Activated CD8-positive, alpha-beta T cell treated with anti-CD3 and anti-CD28 coated beads for 36 hours (primary cell): ENCODE data around the gene PNCK. TPM values are rescaled to one million over a fixed set of nuclear protein-coding genes. Genes with fewer than 3 reads are reported as not detected.

Experiments
- ATAC-seq: fragments of 200-7000 bp; cut with Tn5 transposase; one replicate; pipeline ENCODE4 v1.10.0; 2021; ENCODE audit warnings: mild to moderate bottlenecking, moderate library complexity
- CTCF ChIA-PET: fragments of 350-600 bp; sonication (Branson Sonifier 250); formaldehyde crosslinking; loops from one replicate; lab custom pipeline; 2021; ENCODE audit warnings: antibody characterized with exemption; lab: Charles Lee
- POLR2A ChIA-PET: fragments of 350-600 bp; sonication (Branson Sonifier 250); formaldehyde crosslinking; loops from one replicate; lab custom pipeline; 2021; ENCODE audit warnings: antibody characterized with exemption; lab: Charles Lee
- DNase-seq: peaks from one replicate; pipeline ENCODE4 v3.0.0-alpha.2; 2020
- H3K27ac Mint-ChIP-seq: one replicate; pipeline ENCODE4 v1.8.0; 2021; ENCODE audit warnings: mild to moderate bottlenecking, mixed read lengths
- H3K27me3 Mint-ChIP-seq: one replicate; pipeline ENCODE4 v1.8.0; 2021; ENCODE audit warnings: mixed read lengths
- H3K36me3 Mint-ChIP-seq: one replicate; pipeline ENCODE4 v1.8.0; 2021; ENCODE audit warnings: low read depth, mixed read lengths
- H3K4me1 Mint-ChIP-seq: one replicate; pipeline ENCODE4 v1.8.0; 2021; ENCODE audit warnings: low read depth, mixed read lengths
- H3K4me3 Mint-ChIP-seq: one replicate; pipeline ENCODE4 v1.8.0; 2021; ENCODE audit warnings: mild to moderate bottlenecking, moderate library complexity, mixed read lengths
- H3K9me3 Mint-ChIP-seq: one replicate; pipeline ENCODE4 v1.8.0; 2021; ENCODE audit warnings: mixed read lengths
- intact Hi-C: fragments of 100-400 bp; cut with micrococcal nuclease; formaldehyde crosslinking; loops from one replicate; pipeline ENCODE4 v1.10.0; 2022
- total RNA-seq, 2 experiments: library from RNA; stranded (reverse); gene quantifications; one replicate each; pipeline ENCODE4 v1.2.3, GENCODE V29; 2021
- TF ChIP-seq, protein P1 (sequence below): fragments of 200-600 bp; IDR thresholded peaks from one replicate; pipeline ENCODE4 v1.8.0; 2022; ENCODE audit warnings: antibody characterized with exemption, mild to moderate bottlenecking

The PNCK gene
- total RNA-seq, 2 experiments from 2014 or later = 0.70 to 1.1 TPM

DNA sequence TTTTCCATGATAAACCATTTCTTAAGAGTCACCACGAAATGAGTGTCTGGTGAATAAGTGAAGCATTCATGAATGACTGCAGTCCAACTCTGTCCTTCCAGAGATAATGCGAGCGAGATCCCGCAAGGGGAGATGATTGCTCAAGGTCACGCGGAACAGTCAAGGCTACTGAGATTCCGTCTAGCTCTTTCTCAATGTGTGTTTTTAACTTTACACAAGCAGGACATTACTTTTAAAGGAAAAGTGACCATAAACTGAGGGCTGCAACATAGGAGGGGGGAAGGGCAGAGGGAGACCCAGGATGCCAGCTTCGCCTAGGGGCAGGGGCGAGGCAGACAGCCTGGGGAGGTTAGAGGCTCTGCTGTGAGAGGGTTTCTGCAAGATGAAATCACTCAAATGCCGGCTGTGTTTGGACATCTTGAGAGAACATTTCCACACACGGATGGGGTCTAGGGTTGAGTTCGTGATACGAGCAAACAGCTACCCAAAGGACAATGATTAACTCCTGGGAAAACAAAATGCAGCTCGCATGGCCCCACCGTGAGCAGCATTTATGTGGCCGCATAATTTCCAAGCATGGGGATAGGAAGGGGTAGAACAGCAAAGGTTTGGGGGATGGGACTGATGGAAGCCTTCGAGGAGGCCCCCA is 50.8 kb downstream of the PNCK start:
- CTCF ChIA-PET = interaction anchor here (1.9 kb wide), 1 partner anchor 45 kb away, joined by 5 read pairs; no protein-coding TSS in a partner anchor
- TF ChIP-seq, protein P1, sequence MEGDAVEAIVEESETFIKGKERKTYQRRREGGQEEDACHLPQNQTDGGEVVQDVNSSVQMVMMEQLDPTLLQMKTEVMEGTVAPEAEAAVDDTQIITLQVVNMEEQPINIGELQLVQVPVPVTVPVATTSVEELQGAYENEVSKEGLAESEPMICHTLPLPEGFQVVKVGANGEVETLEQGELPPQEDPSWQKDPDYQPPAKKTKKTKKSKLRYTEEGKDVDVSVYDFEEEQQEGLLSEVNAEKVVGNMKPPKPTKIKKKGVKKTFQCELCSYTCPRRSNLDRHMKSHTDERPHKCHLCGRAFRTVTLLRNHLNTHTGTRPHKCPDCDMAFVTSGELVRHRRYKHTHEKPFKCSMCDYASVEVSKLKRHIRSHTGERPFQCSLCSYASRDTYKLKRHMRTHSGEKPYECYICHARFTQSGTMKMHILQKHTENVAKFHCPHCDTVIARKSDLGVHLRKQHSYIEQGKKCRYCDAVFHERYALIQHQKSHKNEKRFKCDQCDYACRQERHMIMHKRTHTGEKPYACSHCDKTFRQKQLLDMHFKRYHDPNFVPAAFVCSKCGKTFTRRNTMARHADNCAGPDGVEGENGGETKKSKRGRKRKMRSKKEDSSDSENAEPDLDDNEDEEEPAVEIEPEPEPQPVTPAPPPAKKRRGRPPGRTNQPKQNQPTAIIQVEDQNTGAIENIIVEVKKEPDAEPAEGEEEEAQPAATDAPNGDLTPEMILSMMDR = no peak
- DNase-seq (no peak), ATAC-seq (no peak)
- POLR2A ChIA-PET = no interaction called here
- Mint-ChIP-seq H3K9me3 (no peaks in the 10 kb centered on the region), H3K4me1 (no peaks in the 10 kb centered on the region), H3K4me3 (no peak overlapping the region), H3K27ac (no peak overlapping the region), H3K36me3 (no peaks in the 10 kb centered on the region), H3K27me3 (no peaks in the 10 kb centered on the region)
- intact Hi-C loops = no loop called here

DNA sequence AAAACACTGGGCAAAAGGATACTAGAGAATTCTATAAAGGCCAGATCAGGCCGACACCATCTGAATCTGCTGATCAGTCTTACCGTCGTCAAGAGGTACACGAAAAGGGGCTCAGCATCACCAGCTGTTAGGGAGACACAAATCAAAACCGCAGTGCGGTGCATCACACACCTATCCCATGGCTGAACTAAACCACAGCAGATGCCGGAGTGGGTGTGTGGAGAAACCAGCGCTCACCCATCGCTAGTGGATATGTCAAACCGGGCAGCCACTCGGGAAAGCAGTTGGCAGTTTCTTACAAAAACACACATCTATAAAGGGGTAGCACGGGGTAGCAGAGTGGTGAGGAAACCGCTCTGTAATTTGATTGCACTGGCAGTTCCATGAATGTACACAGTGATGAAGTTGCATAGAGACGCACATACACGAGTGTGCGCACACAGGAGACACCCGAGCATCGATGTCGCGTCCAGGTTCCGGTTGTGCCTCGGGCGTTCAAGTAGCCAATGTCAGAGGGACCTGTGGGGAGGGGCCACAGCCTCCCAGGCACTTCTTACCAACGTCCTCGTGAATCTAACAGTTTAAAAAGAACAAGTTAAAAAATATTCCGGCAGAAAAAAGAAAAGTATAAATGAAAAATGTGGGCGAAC is 51.5 kb downstream of the PNCK start:
- intact Hi-C loops = no loop called here
- H3K27me3 Mint-ChIP-seq = no peaks in the 10 kb centered on the region
- H3K4me1 Mint-ChIP-seq = no peaks in the 10 kb centered on the region
- ChIA-PET POLR2A (no interaction called here), CTCF (interaction anchor here (1.9 kb wide), 1 partner anchor 46 kb away, joined by 5 read pairs; no protein-coding TSS in a partner anchor)
- no peak overlapping the region for H3K27ac Mint-ChIP-seq
- no peak for ATAC-seq
- DNase-seq = no peak
- H3K4me3 Mint-ChIP-seq = no peak overlapping the region
- no peaks in the 10 kb centered on the region for H3K9me3 Mint-ChIP-seq
- TF ChIP-seq, protein P1 = no peak
- no peaks in the 10 kb centered on the region for H3K36me3 Mint-ChIP-seq

DNA sequence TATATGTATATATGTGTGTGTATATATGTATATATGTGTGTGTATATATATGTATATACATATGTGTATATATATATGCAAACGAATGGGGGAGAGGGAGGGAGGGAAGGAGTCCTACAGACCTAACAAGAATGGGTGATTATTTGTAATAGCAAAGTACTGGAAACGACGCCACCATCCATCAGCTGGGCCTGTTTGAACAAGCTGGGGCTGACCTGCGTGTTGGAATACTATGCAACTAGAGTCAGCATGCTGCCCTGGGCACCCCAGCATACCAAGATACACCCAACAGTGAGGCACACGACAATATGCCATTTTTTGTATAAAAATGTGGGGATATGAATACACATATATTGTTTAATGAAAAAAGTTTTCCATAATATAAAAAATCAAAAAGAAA is 53.0 kb downstream of the PNCK start:
- ChIA-PET POLR2A (no interaction called here), CTCF (no interaction called here)
- H3K27ac Mint-ChIP-seq = no peak overlapping the region
- no peaks in the 10 kb centered on the region for H3K36me3 Mint-ChIP-seq
- intact Hi-C loops = no loop called here
- TF ChIP-seq, protein P1 = no peak
- H3K9me3 Mint-ChIP-seq = no peaks in the 10 kb centered on the region
- no peaks in the 10 kb centered on the region for H3K4me1 Mint-ChIP-seq
- no peaks in the 10 kb centered on the region for H3K27me3 Mint-ChIP-seq
- DNase-seq (no peak), ATAC-seq (no peak)
- no peak overlapping the region for H3K4me3 Mint-ChIP-seq

Other genes with a start within 250 kb of the PNCK start
- gene TREX2, start 227.8 kb downstream of the PNCK start, total RNA-seq = 1 to 10 TPM in 1 of 2 experiments, under 1 TPM in 1; 0.78 to 1.4 TPM
- 10 to 100 TPM; 47.2 to 58.8 TPM for gene HAUS7, start 203.2 kb downstream of the PNCK start, total RNA-seq
- not detected for gene BGN, start 178.8 kb downstream of the PNCK start, total RNA-seq
- not detected for gene ATP2B3, start 156.2 kb downstream of the PNCK start, total RNA-seq
- gene CCNQ, start 74.7 kb downstream of the PNCK start, total RNA-seq = 10 to 100 TPM; 18.5 to 21.3 TPM
- gene DUSP9, start 26.6 kb downstream of the PNCK start, total RNA-seq = under 1 TPM in 1 of 2 experiments, not detected in 1; 0.14 TPM
- 1 to 10 TPM; 2.5 to 2.7 TPM for gene SLC6A8, start 14.1 kb upstream of the PNCK start, total RNA-seq
- 100 to 1,000 TPM in 1 of 2 experiments, 10 to 100 TPM in 1; 97.6 to 102 TPM for gene BCAP31, start 50.6 kb upstream of the PNCK start, total RNA-seq
- gene ABCD1, start 51.0 kb upstream of the PNCK start, total RNA-seq = 1 to 10 TPM; 3.9 to 4.4 TPM
- 1 to 10 TPM; 7.7 to 8.2 TPM for gene PLXNB3, start 90.4 kb upstream of the PNCK start, total RNA-seq
- under 1 TPM in 1 of 2 experiments, not detected in 1; 0.09 TPM for gene SRPK3, start 107.2 kb upstream of the PNCK start, total RNA-seq
- 10 to 100 TPM; 54.3 to 56.9 TPM for gene IDH3G, start 120.6 kb upstream of the PNCK start, total RNA-seq
- gene SSR4, start 120.9 kb upstream of the PNCK start, total RNA-seq = 100 to 1,000 TPM; 152 to 153 TPM
- gene PDZD4, start 156.7 kb upstream of the PNCK start, total RNA-seq = 1 to 10 TPM; 1.4 to 2.6 TPM
- 1 to 10 TPM; 2.1 to 2.2 TPM for gene L1CAM, start 212.4 kb upstream of the PNCK start, total RNA-seq
- gene AVPR2, start 230.9 kb upstream of the PNCK start, total RNA-seq = not detected